Measurements from ENCODE around the gene CDKAL1. TPM values are rescaled to one million over a fixed set of nuclear protein-coding genes. Genes with fewer than 3 reads are reported as not detected.
"Not testable (repeated sequence)": the region's sequence is repeated elsewhere in the genome, so short reads cannot be mapped to it uniquely, and the experiment has no call there.

CDKAL1 gene
- total RNA-seq, 4 donors from 2014 or later = 11.8 to 21.4 (median 13.8) TPM

- ATAC-seq (ENCODE audit: low FRiP score) (no peak), DNase-seq (ENCODE audit: low spot score) (no peak)
- no peak for TF ChIP-seq CTCF (IDR thresholded peaks at IDR 0.05)
Observed at GRCh38 chr6:20723236-20723635, 189.0 kb downstream of the CDKAL1 start.

- DNase-seq (ENCODE audit: low spot score) = no peak
- no peak for ATAC-seq (ENCODE audit: low FRiP score)
- TF ChIP-seq CTCF (IDR thresholded peaks at IDR 0.05) = no peak
Observed at GRCh38 chr6:20724443-20725190, 190.4 kb downstream of the CDKAL1 start.

GRCh38 chr6:20725235-20725634 lies 191.0 kb downstream of the CDKAL1 start:
- DNase-seq (ENCODE audit: low spot score); ATAC-seq (ENCODE audit: low FRiP score): not testable (repeated sequence)

- no peak for DNase-seq (ENCODE audit: low spot score)
- TF ChIP-seq CTCF (IDR thresholded peaks at IDR 0.05) = no peak
Observed at GRCh38 chr6:20729086-20729485, 194.8 kb downstream of the CDKAL1 start.

GRCh38 chr6:20732362-20732761 lies 198.1 kb downstream of the CDKAL1 start:
- not testable (repeated sequence) for ATAC-seq (ENCODE audit: low FRiP score); DNase-seq (ENCODE audit: low spot score)

More at GRCh38 chr6:20729086-20729485, 194.8 kb downstream of the CDKAL1 start:
- ATAC-seq (ENCODE audit: low FRiP score) = no peak

- no peak for ATAC-seq (ENCODE audit: low FRiP score)
Observed at GRCh38 chr6:20732896-20733295, 198.6 kb downstream of the CDKAL1 start.

GRCh38 chr6:20737912-20738311 lies 203.7 kb downstream of the CDKAL1 start:
- ATAC-seq (ENCODE audit: low FRiP score) (no peak), DNase-seq (ENCODE audit: low spot score) (no peak)
- TF ChIP-seq CTCF (IDR thresholded peaks at IDR 0.05) = no peak

More at GRCh38 chr6:20732896-20733295, 198.6 kb downstream of the CDKAL1 start:
- DNase-seq (ENCODE audit: low spot score) = no peak
- no peak for TF ChIP-seq CTCF (IDR thresholded peaks at IDR 0.05)

GRCh38 chr6:20740088-20740487 lies 205.8 kb downstream of the CDKAL1 start:
- no peak for ATAC-seq (ENCODE audit: low FRiP score)

More at GRCh38 chr6:20740088-20740487, 205.8 kb downstream of the CDKAL1 start:
- TF ChIP-seq CTCF (IDR thresholded peaks at IDR 0.05) = no peak
- DNase-seq (ENCODE audit: low spot score) = no peak

Data from omental fat pad (tissue), 4 donors.